ENCODE measurements around the gene SLC30A1. TPM values are rescaled to one million over a fixed set of nuclear protein-coding genes. Genes with fewer than 3 reads are reported as not detected.
A peak's percentile ranks its signal among the peaks of the same experiment; 100 is the strongest.

Gene SLC30A1
- total and polyA plus RNA-seq, 10 of the 15 experiments (the other 5 are each of a cell fraction or from before 2014, with no cell fraction given) = 3.5 to 14.1 (median 8.8) TPM

GRCh38 chr1:211620097-211620496 lies 41.1 kb upstream of the SLC30A1 start:
- Histone ChIP-seq H2AFZ (ENCODE audit: control insufficient read depth, low read depth, low read length) (no peak overlapping the region), H3K9me3 (replicated peaks; ENCODE audit: control insufficient read depth, insufficient read depth, low read length) (no peaks in the 10 kb centered on the region), H3K27ac (ENCODE audit: control insufficient read depth, insufficient read depth) (no peak overlapping the region), H3K36me3 (ENCODE audit: control insufficient read depth in 2 of 2, insufficient read depth in 2 of 2, low read length in 1 of 2) (no peaks in the 10 kb centered on the region), H3K79me2 (ENCODE audit: control insufficient read depth, insufficient read depth, low read length) (no peaks in the 10 kb centered on the region), H4K20me1 (ENCODE audit: control insufficient read depth, insufficient read depth) (no peaks in the 10 kb centered on the region), H3K4me1 (ENCODE audit: control insufficient read depth, insufficient read depth, low read length) (no peaks in the 10 kb centered on the region), H3K9ac (ENCODE audit: control insufficient read depth, insufficient read depth, low read length) (no peak overlapping the region), H3K4me3 (no peak overlapping the region), H3K27me3 (replicated peaks in 1 of 2; ENCODE audit: control insufficient read depth in 2 of 2, insufficient read depth in 2 of 2, low read length in 1 of 2) (no peaks in the 10 kb centered on the region), H3K4me2 (ENCODE audit: control insufficient read depth, insufficient read depth) (no peak overlapping the region)
- ChIA-PET CTCF (interaction anchor here (1.1 to 1.7 kb wide), 3 partner anchors 8 to 144 kb away, joined by 3 to 5 read pairs (median 3); no protein-coding TSS in a partner anchor), SMC1A (ENCODE audit: uncharacterized antibody, unreplicated experiment) (interaction anchor here (1.1 kb wide), 1 partner anchor 13 kb away, joined by 3 read pairs; no protein-coding TSS in a partner anchor), RAD21 (ENCODE audit: unreplicated experiment) (interaction anchor here (1.0 to 1.1 kb wide), 2 partner anchors 41 to 53 kb away, joined by 3 read pairs; partner anchors contain the start of gene SLC30A1), POLR2A (no interaction called here)
- FAIRE-seq (no peak), DNase-seq (ENCODE audit: low read depth, low spot score) (no peak), ATAC-seq (peak; percentile 23; the same call in 1 of the 3 replicates)
- BruUV-seq (replicated peaks) = no TSS peak
- in situ Hi-C loops (cut with MboI) (no loop called here), intact Hi-C loops (cut with micrococcal nuclease; ENCODE audit: unreplicated experiment) (no loop called here)
- TF ChIP-seq LARP7 (IDR thresholded peaks at IDR 0.05) (no peak), BCL3 (IDR thresholded peaks at IDR 0.05; ENCODE audit: borderline replicate concordance, insufficient read depth, low read depth, low read length, poor library complexity, severe bottlenecking) (peak; percentile 88), PBX3 (IDR thresholded peaks at IDR 0.05; ENCODE audit: insufficient replicate concordance, low read depth, low read length) (peak; percentile 62)
- WGBS (ENCODE audit: insufficient coverage, insufficient replicate concordance, low lambda C conversion rate, missing lambda C conversion rate) = 50% methylated on average over 5 of the region's 5 CpGs
